ENCODE measurements around the gene NOS1AP.

The NOS1AP gene

GRCh38 chr1:162367772-162368171 is 298.3 kb downstream of the NOS1AP start:
- no peak for DNase-seq (ENCODE audit: low read depth)

- no peak for DNase-seq (ENCODE audit: low read depth)
These were observed 299.0 kb downstream of the NOS1AP start for GRCh38 chr1:162368451-162368850.

- no peak for DNase-seq (ENCODE audit: low read depth)
These were observed 300.1 kb downstream of the NOS1AP start for GRCh38 chr1:162369571-162369970.

GRCh38 chr1:162370161-162370560 is 300.7 kb downstream of the NOS1AP start:
- DNase-seq (ENCODE audit: low read depth): no peak

- no peak for DNase-seq (ENCODE audit: low read depth)
These were observed 301.2 kb downstream of the NOS1AP start for GRCh38 chr1:162370721-162371120.

GRCh38 chr1:162371611-162372010 is 302.1 kb downstream of the NOS1AP start:
- DNase-seq (ENCODE audit: low read depth): no peak

GRCh38 chr1:162372159-162373071 is 302.9 kb downstream of the NOS1AP start:
- DNase-seq (ENCODE audit: low read depth): no peak

- DNase-seq (ENCODE audit: low read depth): no peak
These were observed 303.6 kb downstream of the NOS1AP start for GRCh38 chr1:162373072-162373427.

GRCh38 chr1:162373541-162374260 is 304.2 kb downstream of the NOS1AP start:
- DNase-seq (ENCODE audit: low read depth): no peak

- no peak for DNase-seq (ENCODE audit: low read depth)
These were observed 304.9 kb downstream of the NOS1AP start for GRCh38 chr1:162374406-162374805.

GRCh38 chr1:162375463-162375862 is 306.0 kb downstream of the NOS1AP start:
- DNase-seq (ENCODE audit: low read depth): no peak

- DNase-seq (ENCODE audit: low read depth): no peak
These were observed 307.2 kb downstream of the NOS1AP start, which contains the start of gene SPATA46 for GRCh38 chr1:162376691-162377090. TSS of gene SPATA46 (minus strand) at chr1:162376854. CDS start at chr1:162376790, 64 bp downstream.

- no peak for DNase-seq (ENCODE audit: low read depth)
These were observed 310.8 kb downstream of the NOS1AP start for GRCh38 chr1:162380061-162380846.

- DNase-seq (ENCODE audit: low read depth): no peak
These were observed 311.9 kb downstream of the NOS1AP start, which contains the start of gene C1orf226 for GRCh38 chr1:162381383-162381782. TSS of gene C1orf226 (plus strand) at chr1:162381728. CDS start at chr1:162381902, 174 bp downstream.

- no peak for DNase-seq (ENCODE audit: low read depth)
These were observed 312.7 kb downstream of the NOS1AP start for GRCh38 chr1:162381941-162382750.

- no peak for DNase-seq (ENCODE audit: low read depth)
These were observed 313.6 kb downstream of the NOS1AP start for GRCh38 chr1:162383091-162383490.

GRCh38 chr1:162383516-162383915 is 314.0 kb downstream of the NOS1AP start:
- no peak for DNase-seq (ENCODE audit: low read depth)

GRCh38 chr1:162384116-162384515 is 314.6 kb downstream of the NOS1AP start:
- no peak for DNase-seq (ENCODE audit: low read depth)

- no peak for DNase-seq (ENCODE audit: low read depth)
These were observed 315.2 kb downstream of the NOS1AP start for GRCh38 chr1:162384601-162385279.

- DNase-seq (ENCODE audit: low read depth): no peak
These were observed 315.8 kb downstream of the NOS1AP start for GRCh38 chr1:162385280-162385623.

GRCh38 chr1:162385702-162386101 is 316.2 kb downstream of the NOS1AP start:
- no peak for DNase-seq (ENCODE audit: low read depth)
